H9 (cell line): Measurements from ENCODE around the gene PI4K2A. TPM values are rescaled to one million over a fixed set of nuclear protein-coding genes. Genes with fewer than 3 reads are reported as not detected.

ENCODE experiments used
- DNase-seq: peaks from one replicate; pipeline ENCODE4 v3.0.0-alpha.2; 2017
- H2AFZ ChIP-seq: one replicate; pipeline ENCODE4 v1.6.1; 2013; ENCODE audit warnings: mild to moderate bottlenecking, low read length, control low read depth, moderate library complexity
- H2AK5ac ChIP-seq: 2 replicates; pipeline ENCODE4 v1.6.1; 2013; ENCODE audit warnings: low read length, control low read depth, mixed read lengths; ENCODE audit not compliant: insufficient read length
- H2BK120ac ChIP-seq: one replicate; pipeline ENCODE4 v1.6.1; 2013; ENCODE audit warnings: low read depth, mild to moderate bottlenecking, low read length, control low read depth, inconsistent platforms; ENCODE audit not compliant: poor library complexity, severe bottlenecking
- H2BK12ac ChIP-seq: 2 replicates; pipeline ENCODE4 v1.6.1; 2013; ENCODE audit warnings: low read length, control low read depth, mixed read lengths, low read depth; ENCODE audit not compliant: insufficient read length
- H2BK15ac ChIP-seq: 2 replicates; pipeline ENCODE4 v1.6.1; 2013; ENCODE audit warnings: low read depth, low read length, control low read depth
- H2BK20ac ChIP-seq: one replicate; pipeline ENCODE4 v1.6.1; 2013; ENCODE audit warnings: low read depth, mild to moderate bottlenecking, low read length, control low read depth, inconsistent platforms; ENCODE audit not compliant: poor library complexity, severe bottlenecking
- H2BK5ac ChIP-seq: 2 replicates; pipeline ENCODE4 v1.6.1; 2013; ENCODE audit warnings: low read length, control low read depth, mixed read lengths; ENCODE audit not compliant: insufficient read length
- H3K14ac ChIP-seq: 2 replicates; pipeline ENCODE4 v1.6.1; 2013; ENCODE audit warnings: low read length, control low read depth; ENCODE audit not compliant: insufficient read depth
- H3K18ac ChIP-seq: 2 replicates; pipeline ENCODE4 v1.6.1; 2013; ENCODE audit warnings: low read depth, mild to moderate bottlenecking, mixed read lengths, low read length, control low read depth; ENCODE audit not compliant: insufficient read length
- H3K23ac ChIP-seq: 2 replicates; pipeline ENCODE4 v1.6.1; 2013; ENCODE audit warnings: low read length, control low read depth, mixed read lengths, low read depth; ENCODE audit not compliant: insufficient read length
- H3K23me2 ChIP-seq: 2 replicates; pipeline ENCODE4 v1.6.1; 2013; ENCODE audit warnings: low read depth, mild to moderate bottlenecking, mixed read lengths, low read length, control low read depth; ENCODE audit not compliant: insufficient read length, poor library complexity, severe bottlenecking
- H3K27ac ChIP-seq: 2 replicates; pipeline ENCODE4 v1.5.1; 2013; ENCODE audit warnings: low read length, control low read depth, mixed read lengths, low read depth; ENCODE audit not compliant: insufficient read length
- H3K27me3 ChIP-seq: 2 replicates; pipeline ENCODE4 v1.6.1; 2013; ENCODE audit warnings: low read length, control low read depth, inconsistent platforms; ENCODE audit not compliant: insufficient read depth
- H3K4ac ChIP-seq: 2 replicates; pipeline ENCODE4 v1.6.1; 2013; ENCODE audit warnings: low read depth, mild to moderate bottlenecking, control low read depth, inconsistent platforms, low read length, moderate library complexity
- H3K4me1 ChIP-seq: 2 replicates; pipeline ENCODE4 v1.6.1; 2013; ENCODE audit warnings: low read length, control low read depth, inconsistent platforms; ENCODE audit not compliant: insufficient read depth
- H3K4me2 ChIP-seq: 2 replicates; pipeline ENCODE4 v1.6.1; 2013; ENCODE audit warnings: low read length, control low read depth, mixed read lengths; ENCODE audit not compliant: insufficient read length, insufficient read depth
- H3K56ac ChIP-seq: 2 replicates; pipeline ENCODE4 v1.6.1; 2013; ENCODE audit warnings: low read depth, mild to moderate bottlenecking, mixed read lengths, low read length, control low read depth; ENCODE audit not compliant: insufficient read length
- H3K79me1 ChIP-seq: 2 replicates; pipeline ENCODE4 v1.6.1; 2013; ENCODE audit warnings: low read depth, mild to moderate bottlenecking, moderate library complexity, low read length, control low read depth, inconsistent platforms; ENCODE audit not compliant: insufficient read depth, poor library complexity, severe bottlenecking
- H3K79me2 ChIP-seq: 2 replicates; pipeline ENCODE4 v1.6.1; 2013; ENCODE audit warnings: low read length, control low read depth, inconsistent platforms; ENCODE audit not compliant: insufficient read depth
- H3K9ac ChIP-seq: 2 replicates; pipeline ENCODE4 v1.6.1; 2013; ENCODE audit warnings: low read length, control low read depth, mixed read lengths; ENCODE audit not compliant: insufficient read length; ENCODE audit errors: extremely low read depth
- H3K9me3 ChIP-seq: one replicate; pipeline ENCODE4 v1.6.1; 2013; ENCODE audit warnings: low read depth, low read length, inconsistent platforms; ENCODE audit not compliant: control insufficient read depth
- H3T11ph ChIP-seq: one replicate; pipeline ENCODE4 v1.6.1; 2013; ENCODE audit warnings: mild to moderate bottlenecking, low read length, control low read depth, inconsistent platforms
- H4K20me1 ChIP-seq: one replicate; pipeline ENCODE4 v1.6.1; 2013; ENCODE audit not compliant: control insufficient read depth, insufficient read length, insufficient read depth
- H4K5ac ChIP-seq: 2 replicates; pipeline ENCODE4 v1.6.1; 2013; ENCODE audit warnings: low read depth, mild to moderate bottlenecking, mixed read lengths, low read length, control low read depth; ENCODE audit not compliant: insufficient read length
- H4K8ac ChIP-seq: replicated peaks from 2 replicates; pipeline ENCODE4 v1.6.1; 2013; ENCODE audit warnings: low read length, control low read depth, mixed read lengths, low read depth; ENCODE audit not compliant: insufficient read length
- H4K91ac ChIP-seq: 2 replicates; pipeline ENCODE4 v1.6.1; 2013; ENCODE audit warnings: low read depth, mild to moderate bottlenecking, moderate library complexity, mixed read lengths, low read length, control low read depth; ENCODE audit not compliant: insufficient read length
- H3K27ac Mint-ChIP-seq, 3 experiments: 2 replicates in 2 of 3; 3 replicates in 1 of 3; pipeline ENCODE4 v1.8.0; 2020 to 2021; ENCODE audit warnings: mixed read lengths in 3 of 3, mild to moderate bottlenecking in 1 of 3, moderate library complexity in 1 of 3
- H3K27me3 Mint-ChIP-seq: 2 replicates; pipeline ENCODE4 v1.8.0; 2021; ENCODE audit warnings: low read depth, mild to moderate bottlenecking, moderate library complexity, mixed read lengths
- H3K36me3 Mint-ChIP-seq, 3 experiments: 2 replicates in 2 of 3; 3 replicates in 1 of 3; pipeline ENCODE4 v1.8.0; 2020 to 2021; ENCODE audit warnings: low read depth in 3 of 3, mixed read lengths in 3 of 3; ENCODE audit not compliant: insufficient read depth in 1 of 3
- H3K4me1 Mint-ChIP-seq, 2 experiments: 2 replicates each; pipeline ENCODE4 v1.8.0; 2020; ENCODE audit warnings: mixed read lengths in 2 of 2
- H3K4me3 Mint-ChIP-seq, 2 experiments: 2 replicates in 1 of 2; 3 replicates in 1 of 2; pipeline ENCODE4 v1.8.0; 2020 to 2021; ENCODE audit warnings: mild to moderate bottlenecking in 2 of 2, mixed read lengths in 2 of 2, moderate library complexity in 1 of 2
- H3K9me3 Mint-ChIP-seq, 2 experiments: 2 replicates in 1 of 2; 3 replicates in 1 of 2; pipeline ENCODE4 v1.8.0; 2020; ENCODE audit warnings: mild to moderate bottlenecking in 2 of 2, mixed read lengths in 2 of 2, moderate library complexity in 1 of 2
- CTCF ChIP-seq: fragments of 200-600 bp; sonication (generic); conservative IDR thresholded peaks from 3 replicates; pipeline ENCODE4 v1.8.0; 2021; ENCODE audit warnings: antibody characterized with exemption, mild to moderate bottlenecking
- WGBS: extraction: QIAGEN DNeasy Blood & Tissue Kit; methylation state at CpG from one replicate; pipeline ENCODE4 v1.1.7; 2013; ENCODE audit warnings: missing lambda C conversion rate, low lambda C conversion rate, mixed read lengths; ENCODE audit not compliant: insufficient read length; ENCODE audit errors: extremely low coverage; 5-methylcytosine and 5-hydroxymethylcytosine counted together
- total RNA-seq: library from RNA; stranded (reverse); gene quantifications from 2 replicates; pipeline ENCODE4 v1.2.1, GENCODE V29; 2021

Gene PI4K2A
- total RNA-seq, 1 experiment from 2014 or later, result 30.9 TPM

GRCh38 chr10:97656777-97657176 is 16.3 kb downstream of the PI4K2A start:
- H2BK20ac ChIP-seq, result no peak overlapping the region
- H3K23me2 ChIP-seq, result no peaks in the 10 kb centered on the region
- H2BK120ac ChIP-seq, result no peak overlapping the region
- no peak overlapping the region for H3K4ac ChIP-seq
- H4K91ac ChIP-seq, result no peak overlapping the region
- H3K79me1 ChIP-seq, result no peaks in the 10 kb centered on the region
- H3K27ac Mint-ChIP-seq, result no peak overlapping the region
- H4K20me1 ChIP-seq, result no peaks in the 10 kb centered on the region
- no peak overlapping the region for H4K5ac ChIP-seq
- no peaks in the 10 kb centered on the region for H3K4me1 ChIP-seq
- no peak for TF ChIP-seq CTCF
- peaks cover 35 to 82% (median 82%) of the 10 kb centered on the region in 3 experiments for H3K36me3 Mint-ChIP-seq
- no CpG with 5 or more reads among the region's 5 CpGs for WGBS
- H3K9ac ChIP-seq, result no peak overlapping the region
- no peak overlapping the region for H2AFZ ChIP-seq
- no peak overlapping the region for H3K14ac ChIP-seq
- H3K4me3 Mint-ChIP-seq, result no peak overlapping the region
- H3T11ph ChIP-seq, result no peak overlapping the region
- no peaks in the 10 kb centered on the region for H3K79me2 ChIP-seq
- no peak overlapping the region for H2BK12ac ChIP-seq
- no peak overlapping the region for H3K56ac ChIP-seq
- no peaks in the 10 kb centered on the region for H3K9me3 ChIP-seq
- no peaks in the 10 kb centered on the region for H3K27me3 ChIP-seq
- no peaks in the 10 kb centered on the region for H3K4me1 Mint-ChIP-seq
- H4K8ac ChIP-seq, result no peak overlapping the region
- no peak overlapping the region for H3K4me2 ChIP-seq
- H2BK5ac ChIP-seq, result no peak overlapping the region
- no peaks in the 10 kb centered on the region; the same call in 1 of the 2 replicates for H3K27me3 Mint-ChIP-seq
- H2AK5ac ChIP-seq, result no peak overlapping the region
- H3K9me3 Mint-ChIP-seq, result no peaks in the 10 kb centered on the region
- H3K23ac ChIP-seq, result no peak overlapping the region
- DNase-seq, result no peak
- H3K18ac ChIP-seq, result no peak overlapping the region
- no peak overlapping the region for H3K27ac ChIP-seq
- no peak overlapping the region for H2BK15ac ChIP-seq
